Calu3 (cell line): ENCODE data around the gene SLC38A1. TPM values are rescaled to one million over a fixed set of nuclear protein-coding genes. Genes with fewer than 3 reads are reported as not detected.
A peak's percentile ranks its signal among the peaks of the same experiment; 100 is the strongest.

Source experiments
- BruUV-seq: library from RNA; stranded (reverse); fragments of 400-500 nt; replicated peaks from 2 replicates; lab custom pipeline; 2021; lab: Mats Ljungman, UMichigan
- CTCF ChIA-PET: fragments of 300-600 bp; sonication (Branson Sonifier 250); formaldehyde crosslinking; loops from one replicate; lab custom pipeline; 2022; ENCODE audit warnings: antibody characterized with exemption; lab: Charles Lee
- DNase-seq: peaks from one replicate; pipeline ENCODE4 v3.0.0; 2022
- H3K27ac Mint-ChIP-seq: one replicate; pipeline ENCODE4 v1.8.0; 2022; ENCODE audit warnings: mixed read lengths; ENCODE audit not compliant: unreplicated experiment
- H3K27me3 Mint-ChIP-seq: one replicate; pipeline ENCODE4 v1.8.0; 2022; ENCODE audit warnings: mixed read lengths; ENCODE audit not compliant: unreplicated experiment
- H3K36me3 Mint-ChIP-seq: one replicate; pipeline ENCODE4 v1.8.0; 2022; ENCODE audit warnings: mild to moderate bottlenecking, moderate library complexity, mixed read lengths; ENCODE audit not compliant: insufficient read depth, unreplicated experiment
- H3K4me1 Mint-ChIP-seq: one replicate; pipeline ENCODE4 v1.8.0; 2022; ENCODE audit warnings: mild to moderate bottlenecking, low read depth, mixed read lengths; ENCODE audit not compliant: unreplicated experiment
- H3K4me3 Mint-ChIP-seq: one replicate; pipeline ENCODE4 v1.8.0; 2022; ENCODE audit warnings: mild to moderate bottlenecking, low read depth, moderate library complexity, mixed read lengths; ENCODE audit not compliant: unreplicated experiment
- H3K9me3 Mint-ChIP-seq: one replicate; pipeline ENCODE4 v1.8.0; 2022; ENCODE audit warnings: low read depth, mixed read lengths; ENCODE audit not compliant: unreplicated experiment
- intact Hi-C: fragments of 100-400 bp; cut with micrococcal nuclease; formaldehyde crosslinking; loops from one replicate; pipeline ENCODE4 v1.10.0; 2022; ENCODE audit not compliant: unreplicated experiment
- total RNA-seq: library from RNA; stranded (reverse); gene quantifications from 2 replicates; pipeline ENCODE4 v1.2.3, GENCODE V29; 2022
- TF ChIP-seq, protein P1 (sequence below): fragments of 200-600 bp; IDR thresholded peaks from one replicate; pipeline ENCODE4 v1.8.0; 2022; ENCODE audit warnings: antibody characterized with exemption; ENCODE audit not compliant: unreplicated experiment

Gene SLC38A1
- total RNA-seq, 1 experiment from 2014 or later = 132 TPM

DNA sequence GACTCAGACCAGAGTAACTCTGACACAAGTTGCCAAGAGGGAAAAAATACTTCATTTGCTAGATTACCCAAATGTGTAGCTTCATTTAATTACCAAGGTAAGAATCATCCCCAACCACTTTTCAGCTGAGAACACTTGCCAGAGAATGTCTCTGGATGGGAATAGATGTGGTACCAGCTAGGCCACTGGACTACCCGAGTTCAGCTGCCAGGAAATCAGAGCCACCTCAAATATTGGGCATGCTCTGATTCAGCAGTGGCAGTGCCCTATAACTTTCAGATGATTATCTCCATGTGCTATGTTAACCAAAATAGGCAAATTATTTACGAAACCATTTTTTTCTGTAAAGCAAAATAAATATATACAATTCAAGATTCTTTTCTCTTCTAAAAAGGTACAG is 80.7 kb downstream of the SLC38A1 start:
- intact Hi-C loops = no loop called here
- Mint-ChIP-seq H3K36me3 (peaks cover 48% of the 10 kb centered on the region), H3K27ac (no peak overlapping the region), H3K27me3 (no peaks in the 10 kb centered on the region), H3K4me1 (no peaks in the 10 kb centered on the region), H3K4me3 (no peak overlapping the region), H3K9me3 (peaks cover 5% of the 10 kb centered on the region)
- DNase-seq = no peak
- TF ChIP-seq, protein P1, sequence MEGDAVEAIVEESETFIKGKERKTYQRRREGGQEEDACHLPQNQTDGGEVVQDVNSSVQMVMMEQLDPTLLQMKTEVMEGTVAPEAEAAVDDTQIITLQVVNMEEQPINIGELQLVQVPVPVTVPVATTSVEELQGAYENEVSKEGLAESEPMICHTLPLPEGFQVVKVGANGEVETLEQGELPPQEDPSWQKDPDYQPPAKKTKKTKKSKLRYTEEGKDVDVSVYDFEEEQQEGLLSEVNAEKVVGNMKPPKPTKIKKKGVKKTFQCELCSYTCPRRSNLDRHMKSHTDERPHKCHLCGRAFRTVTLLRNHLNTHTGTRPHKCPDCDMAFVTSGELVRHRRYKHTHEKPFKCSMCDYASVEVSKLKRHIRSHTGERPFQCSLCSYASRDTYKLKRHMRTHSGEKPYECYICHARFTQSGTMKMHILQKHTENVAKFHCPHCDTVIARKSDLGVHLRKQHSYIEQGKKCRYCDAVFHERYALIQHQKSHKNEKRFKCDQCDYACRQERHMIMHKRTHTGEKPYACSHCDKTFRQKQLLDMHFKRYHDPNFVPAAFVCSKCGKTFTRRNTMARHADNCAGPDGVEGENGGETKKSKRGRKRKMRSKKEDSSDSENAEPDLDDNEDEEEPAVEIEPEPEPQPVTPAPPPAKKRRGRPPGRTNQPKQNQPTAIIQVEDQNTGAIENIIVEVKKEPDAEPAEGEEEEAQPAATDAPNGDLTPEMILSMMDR = no peak
- no TSS peak for BruUV-seq
- CTCF ChIA-PET = interaction anchor here (0.7 kb wide), 1 partner anchor 417 kb away, joined by 3 read pairs; no protein-coding TSS in a partner anchor

DNA sequence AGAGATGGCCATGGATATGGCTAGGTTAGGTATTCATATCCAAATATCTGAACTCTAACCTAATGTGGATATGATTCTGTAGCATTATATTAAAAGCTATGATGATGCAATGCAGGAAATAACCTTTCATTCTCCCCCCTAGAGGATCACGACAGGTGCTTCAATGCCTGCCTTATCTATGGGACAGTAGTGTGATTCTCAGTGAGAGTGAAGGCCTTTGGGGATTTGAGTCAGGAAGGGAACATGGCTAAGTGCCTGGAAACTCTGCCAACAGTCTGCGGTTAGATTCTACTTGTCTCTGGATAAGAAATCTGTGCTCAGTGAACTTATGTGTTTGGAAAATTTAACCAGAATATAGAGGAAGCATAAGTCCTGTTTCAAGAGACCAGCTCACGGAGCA is 81.8 kb downstream of the SLC38A1 start:
- no peaks in the 10 kb centered on the region for H3K27me3 Mint-ChIP-seq
- H3K36me3 Mint-ChIP-seq = peaks cover 36% of the 10 kb centered on the region
- no peak overlapping the region for H3K4me3 Mint-ChIP-seq
- H3K9me3 Mint-ChIP-seq = no peaks in the 10 kb centered on the region
- no TSS peak for BruUV-seq
- TF ChIP-seq, protein P1 = no peak
- H3K27ac Mint-ChIP-seq = peak overlapping the region; percentile 4
- H3K4me1 Mint-ChIP-seq = no peaks in the 10 kb centered on the region
- intact Hi-C loops = no loop called here
- CTCF ChIA-PET = no interaction called here
- no peak for DNase-seq

DNA sequence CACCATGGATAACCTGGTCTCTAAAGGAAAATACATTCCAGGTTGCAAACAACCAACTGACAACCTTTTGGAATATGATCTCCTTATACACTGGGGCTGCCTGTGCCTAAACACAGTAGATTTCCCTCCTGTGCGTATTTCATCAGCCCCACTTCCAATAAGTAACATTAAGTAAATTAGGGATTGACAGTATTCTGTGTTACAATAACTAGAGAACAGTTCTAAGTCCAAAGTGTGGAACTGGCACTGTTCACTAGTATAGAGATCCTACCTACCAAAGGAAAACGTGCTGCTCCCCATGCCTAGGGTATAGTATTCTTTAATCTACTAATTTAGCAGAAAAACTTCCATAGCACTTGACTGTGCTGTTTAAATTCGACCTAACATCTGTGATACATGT is 82.8 kb downstream of the SLC38A1 start:
- no peak for DNase-seq
- Mint-ChIP-seq H3K4me3 (no peak overlapping the region), H3K36me3 (peaks cover 28% of the 10 kb centered on the region), H3K4me1 (no peaks in the 10 kb centered on the region), H3K27ac (no peak overlapping the region), H3K27me3 (no peaks in the 10 kb centered on the region), H3K9me3 (no peaks in the 10 kb centered on the region)
- TF ChIP-seq, protein P1 = no peak
- no TSS peak for BruUV-seq
- intact Hi-C loops = no loop called here
- CTCF ChIA-PET = no interaction called here

DNA sequence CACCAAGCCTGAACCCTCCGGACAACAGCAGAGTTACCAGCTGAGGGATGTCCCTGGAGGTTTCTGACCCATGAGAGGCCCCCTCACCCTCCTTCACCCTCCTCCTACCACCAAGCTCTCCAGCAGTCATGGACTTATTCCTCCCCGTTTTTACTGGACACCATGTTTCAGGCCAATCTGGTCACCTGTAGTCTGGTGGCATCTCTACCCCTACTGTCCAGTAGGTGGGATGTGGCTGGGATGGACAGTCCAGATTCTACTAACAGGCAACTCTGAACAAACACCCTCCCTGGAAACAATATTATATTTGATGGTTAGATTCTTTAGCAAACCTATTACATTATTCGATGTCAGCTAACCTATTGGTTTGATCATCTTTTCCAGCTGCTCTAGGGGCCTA is 83.2 kb downstream of the SLC38A1 start:
- no peaks in the 10 kb centered on the region for H3K4me1 Mint-ChIP-seq
- no peak for DNase-seq
- no peaks in the 10 kb centered on the region for H3K27me3 Mint-ChIP-seq
- CTCF ChIA-PET = no interaction called here
- no peak overlapping the region for H3K4me3 Mint-ChIP-seq
- TF ChIP-seq, protein P1 = no peak
- no peak overlapping the region for H3K27ac Mint-ChIP-seq
- peaks cover 28% of the 10 kb centered on the region for H3K36me3 Mint-ChIP-seq
- intact Hi-C loops = no loop called here
- no TSS peak for BruUV-seq
- no peaks in the 10 kb centered on the region for H3K9me3 Mint-ChIP-seq
